ENCODE measurements around the gene KRTAP9-4. TPM values are rescaled to one million over a fixed set of nuclear protein-coding genes. Genes with fewer than 3 reads are reported as not detected.
"Not testable (repeated sequence)": the region's sequence is repeated elsewhere in the genome, so short reads cannot be mapped to it uniquely, and the experiment has no call there.

KRTAP9-4 gene
- total RNA-seq, 1 donor from 2014 or later = not detected

DNA sequence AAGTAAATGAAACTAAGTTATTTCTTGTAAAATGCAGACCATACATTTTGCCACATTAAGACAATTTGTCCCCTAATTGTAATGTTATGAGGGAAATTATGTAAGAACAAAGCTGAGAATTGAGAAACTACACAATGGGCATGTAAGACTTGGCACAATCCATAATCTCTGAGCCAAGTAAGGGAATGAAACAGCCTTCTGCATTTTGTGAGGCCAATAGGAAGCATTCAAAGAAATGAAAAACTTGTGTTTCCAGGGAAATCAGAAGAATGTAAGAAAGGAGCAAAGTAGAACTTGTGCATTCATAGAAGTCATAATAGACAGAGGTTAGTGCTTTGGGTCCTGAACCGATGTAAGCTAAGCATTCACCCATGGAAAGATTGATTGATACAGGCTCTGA is 1.8 kb downstream of the KRTAP9-4 start:
- TF ChIP-seq, protein P1, sequence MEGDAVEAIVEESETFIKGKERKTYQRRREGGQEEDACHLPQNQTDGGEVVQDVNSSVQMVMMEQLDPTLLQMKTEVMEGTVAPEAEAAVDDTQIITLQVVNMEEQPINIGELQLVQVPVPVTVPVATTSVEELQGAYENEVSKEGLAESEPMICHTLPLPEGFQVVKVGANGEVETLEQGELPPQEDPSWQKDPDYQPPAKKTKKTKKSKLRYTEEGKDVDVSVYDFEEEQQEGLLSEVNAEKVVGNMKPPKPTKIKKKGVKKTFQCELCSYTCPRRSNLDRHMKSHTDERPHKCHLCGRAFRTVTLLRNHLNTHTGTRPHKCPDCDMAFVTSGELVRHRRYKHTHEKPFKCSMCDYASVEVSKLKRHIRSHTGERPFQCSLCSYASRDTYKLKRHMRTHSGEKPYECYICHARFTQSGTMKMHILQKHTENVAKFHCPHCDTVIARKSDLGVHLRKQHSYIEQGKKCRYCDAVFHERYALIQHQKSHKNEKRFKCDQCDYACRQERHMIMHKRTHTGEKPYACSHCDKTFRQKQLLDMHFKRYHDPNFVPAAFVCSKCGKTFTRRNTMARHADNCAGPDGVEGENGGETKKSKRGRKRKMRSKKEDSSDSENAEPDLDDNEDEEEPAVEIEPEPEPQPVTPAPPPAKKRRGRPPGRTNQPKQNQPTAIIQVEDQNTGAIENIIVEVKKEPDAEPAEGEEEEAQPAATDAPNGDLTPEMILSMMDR (IDR thresholded peaks at IDR 0.05) = no peak
- no peaks in the 10 kb centered on the region for H3K9me3 Mint-ChIP-seq (ENCODE audit: unreplicated experiment)
- peaks cover 7% of the 10 kb centered on the region for H3K4me1 Mint-ChIP-seq (ENCODE audit: unreplicated experiment)
- peaks cover 10% of the 10 kb centered on the region for H3K27me3 Mint-ChIP-seq (ENCODE audit: unreplicated experiment)
- no peak for DNase-seq (ENCODE audit: extremely low spot score, unreplicated experiment)
- no peak overlapping the region for H3K4me3 Mint-ChIP-seq (ENCODE audit: unreplicated experiment)
- H3K27ac Mint-ChIP-seq (ENCODE audit: unreplicated experiment) = no peak overlapping the region
- H3K36me3 Mint-ChIP-seq (ENCODE audit: unreplicated experiment) = no peaks in the 10 kb centered on the region

DNA sequence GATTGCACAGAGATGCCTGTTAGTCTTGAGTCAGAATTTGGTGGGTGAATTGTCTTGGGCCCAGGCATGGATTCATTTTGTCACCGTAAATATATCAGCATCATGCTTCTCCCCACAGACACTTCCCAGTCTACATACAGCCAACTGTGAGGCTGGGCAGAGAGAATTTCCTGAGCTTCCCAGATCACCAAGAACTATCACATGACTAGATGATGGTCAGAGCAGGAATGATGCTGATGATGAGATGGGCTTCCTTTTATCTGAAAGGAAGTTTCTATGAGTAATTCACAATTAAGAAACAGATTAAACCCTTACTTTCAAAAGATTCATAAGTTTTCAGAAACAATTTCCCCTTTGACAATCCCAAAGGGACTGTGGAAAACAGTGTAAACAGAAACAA is 5.4 kb downstream of the KRTAP9-4 start:
- DNase-seq (ENCODE audit: extremely low spot score, unreplicated experiment) = no peak
- Mint-ChIP-seq H3K27ac (ENCODE audit: unreplicated experiment) (no peak overlapping the region), H3K27me3 (ENCODE audit: unreplicated experiment) (peaks cover 10% of the 10 kb centered on the region), H3K36me3 (ENCODE audit: unreplicated experiment) (no peaks in the 10 kb centered on the region), H3K4me1 (ENCODE audit: unreplicated experiment) (peaks cover 20% of the 10 kb centered on the region), H3K9me3 (ENCODE audit: unreplicated experiment) (no peaks in the 10 kb centered on the region), H3K4me3 (ENCODE audit: unreplicated experiment) (no peak overlapping the region)
- TF ChIP-seq, protein P1 (IDR thresholded peaks at IDR 0.05) = no peak

DNA sequence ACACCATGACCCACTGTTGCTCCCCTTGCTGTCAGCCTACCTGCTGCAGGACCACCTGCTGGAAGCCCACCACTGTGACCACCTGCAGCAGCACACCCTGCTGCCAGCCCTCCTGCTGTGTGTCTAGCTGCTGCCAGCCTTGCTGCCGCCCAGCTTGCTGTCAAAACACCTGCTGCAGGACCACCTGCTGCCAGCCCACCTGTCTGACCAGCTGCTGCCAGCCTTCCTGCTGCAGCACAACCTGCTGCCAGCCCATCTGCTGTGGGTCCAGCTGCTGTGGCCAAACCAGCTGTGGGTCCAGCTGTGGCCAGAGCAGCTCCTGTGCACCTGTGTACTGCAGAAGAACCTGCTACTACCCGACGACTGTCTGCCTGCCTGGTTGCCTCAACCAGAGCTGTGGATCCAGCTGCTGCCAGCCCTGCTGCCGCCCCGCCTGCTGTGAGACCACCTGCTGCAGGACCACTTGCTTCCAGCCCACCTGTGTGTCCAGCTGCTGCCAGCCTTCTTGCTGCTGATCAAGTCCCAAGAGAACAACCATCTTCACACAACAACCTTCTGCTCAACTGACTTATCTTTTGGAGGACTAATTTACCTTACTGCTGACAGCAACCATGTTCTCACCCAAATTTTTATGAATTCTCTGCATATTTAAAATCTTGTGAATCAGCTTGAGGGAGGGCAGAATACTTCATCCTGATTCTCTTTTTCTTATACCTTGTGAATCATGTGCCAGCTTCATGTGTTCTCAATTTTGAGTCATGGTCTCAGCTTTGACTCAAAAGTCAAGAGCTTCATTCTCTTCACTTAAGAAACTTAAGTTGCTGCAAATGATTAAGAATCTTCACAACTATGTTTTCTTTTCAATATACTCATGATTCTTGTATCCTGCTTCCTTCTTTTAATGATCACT is 6.1 kb downstream of the KRTAP9-4 start, which contains the start of gene KRTAP9-9:
Gene KRTAP9-9, plus strand, starts transcription at position 4 of the 910 bp plus-strand sequence.
- H3K4me3 Mint-ChIP-seq (ENCODE audit: unreplicated experiment); H3K27ac Mint-ChIP-seq (ENCODE audit: unreplicated experiment); H3K36me3 Mint-ChIP-seq (ENCODE audit: unreplicated experiment); H3K9me3 Mint-ChIP-seq (ENCODE audit: unreplicated experiment); DNase-seq (ENCODE audit: extremely low spot score, unreplicated experiment); H3K27me3 Mint-ChIP-seq (ENCODE audit: unreplicated experiment): not testable (repeated sequence)
- H3K4me1 Mint-ChIP-seq (ENCODE audit: unreplicated experiment) = peaks cover 20% of the 10 kb centered on the region

DNA sequence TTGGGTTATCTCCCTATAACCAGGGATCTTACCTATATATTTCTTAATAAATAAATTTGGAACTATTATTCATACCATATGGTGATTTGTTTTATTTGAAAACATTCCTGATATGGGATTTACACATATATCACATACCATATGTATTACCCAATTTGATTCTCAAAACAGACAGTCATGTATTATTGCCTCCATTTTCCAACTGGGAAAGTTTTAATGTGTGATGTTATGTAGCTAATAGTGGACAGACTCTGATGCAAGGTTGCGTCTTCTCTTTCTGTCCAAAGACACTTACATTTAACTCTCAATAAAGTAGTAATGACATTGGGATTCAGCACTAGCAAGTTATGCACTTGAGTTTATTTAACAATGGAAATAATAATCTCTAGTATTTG is 6.8 kb downstream of the KRTAP9-4 start:
- TF ChIP-seq, protein P1 (IDR thresholded peaks at IDR 0.05) = no peak
- Mint-ChIP-seq H3K27me3 (ENCODE audit: unreplicated experiment) (peaks cover 4% of the 10 kb centered on the region), H3K36me3 (ENCODE audit: unreplicated experiment) (no peaks in the 10 kb centered on the region), H3K9me3 (ENCODE audit: unreplicated experiment) (no peaks in the 10 kb centered on the region), H3K4me1 (ENCODE audit: unreplicated experiment) (peaks cover 20% of the 10 kb centered on the region), H3K4me3 (ENCODE audit: unreplicated experiment) (no peak overlapping the region), H3K27ac (ENCODE audit: unreplicated experiment) (no peak overlapping the region)
- DNase-seq (ENCODE audit: extremely low spot score, unreplicated experiment) = no peak

DNA sequence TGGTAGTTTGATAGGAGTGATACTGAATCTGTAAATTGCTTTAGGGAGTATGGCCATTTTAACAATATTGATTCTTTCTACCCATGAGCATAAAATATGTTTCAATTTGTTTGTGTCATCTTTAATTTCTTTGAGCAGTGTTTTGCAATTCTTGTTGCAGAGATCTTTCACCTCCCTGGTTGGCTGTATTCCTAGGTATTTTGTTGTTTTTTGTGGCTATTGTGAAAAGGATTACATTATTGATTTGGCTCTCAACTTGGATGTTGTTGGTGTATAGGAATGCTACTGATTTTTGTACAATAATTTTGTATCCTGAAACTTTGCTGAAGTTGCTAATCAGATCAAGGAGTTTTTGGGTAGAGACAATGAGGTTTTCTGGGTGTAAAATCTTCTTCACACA is 8.9 kb downstream of the KRTAP9-4 start:
- TF ChIP-seq, protein P1 (IDR thresholded peaks at IDR 0.05) = no peak
- Mint-ChIP-seq H3K4me1 (ENCODE audit: unreplicated experiment) (peaks cover 20% of the 10 kb centered on the region), H3K4me3 (ENCODE audit: unreplicated experiment) (no peak overlapping the region), H3K27ac (ENCODE audit: unreplicated experiment) (no peak overlapping the region), H3K36me3 (ENCODE audit: unreplicated experiment) (no peaks in the 10 kb centered on the region), H3K27me3 (ENCODE audit: unreplicated experiment) (no peaks in the 10 kb centered on the region), H3K9me3 (ENCODE audit: unreplicated experiment) (no peaks in the 10 kb centered on the region)
- no peak for DNase-seq (ENCODE audit: extremely low spot score, unreplicated experiment)

All from osteocyte (in vitro differentiated cells).